IMR-90 (cell line): ENCODE results near the gene PASD1. TPM values are rescaled to one million over a fixed set of nuclear protein-coding genes. Genes with fewer than 3 reads are reported as not detected.

Experiments used
- ATAC-seq: fragments of 200-7000 bp; cut with Tn5 transposase; 2 replicates; pipeline ENCODE4 v1.9.1; 2020; ENCODE audit warnings: low read depth, mild to moderate bottlenecking, moderate library complexity
- BruUV-seq: library from RNA; stranded (reverse); fragments of 400-500 nt; replicated peaks from 2 replicates; lab custom pipeline; 2021; lab: Mats Ljungman, UMichigan
- CTCF ChIA-PET: fragments of 300-600 bp; formaldehyde crosslinking; extraction: SDS; loops from one replicate; lab custom pipeline; 2021; ENCODE audit warnings: antibody characterized with exemption; lab: Yijun Ruan, JAX
- POLR2A ChIA-PET: fragments of 300-600 bp; sonication (Branson Sonifier 250); formaldehyde crosslinking; loops from one replicate; lab custom pipeline; 2022; ENCODE audit warnings: antibody characterized with exemption; ENCODE audit not compliant: unreplicated experiment; lab: Charles Lee
- DNase-seq: peaks from one replicate; pipeline ENCODE4 v3.0.0; 2013
- H2AFZ ChIP-seq: replicated peaks from 2 replicates; pipeline ENCODE3; 2013; ENCODE audit warnings: low read length, mild to moderate bottlenecking; ENCODE audit not compliant: poor library complexity
- H2AK5ac ChIP-seq: 2 replicates; pipeline ENCODE4 v1.6.1; 2013; ENCODE audit warnings: low read depth, low read length, inconsistent platforms
- H2AK9ac ChIP-seq: replicated peaks from 2 replicates; pipeline ENCODE3; 2013; ENCODE audit warnings: mild to moderate bottlenecking, low read depth, low read length, moderate library complexity; ENCODE audit not compliant: poor library complexity
- H2BK120ac ChIP-seq: 2 replicates; pipeline ENCODE4 v1.6.1; 2013; ENCODE audit warnings: low read depth, low read length, inconsistent platforms
- H2BK15ac ChIP-seq: 3 replicates; pipeline ENCODE4 v1.6.1; 2013; ENCODE audit warnings: low read depth, low read length, inconsistent platforms
- H2BK20ac ChIP-seq: 2 replicates; pipeline ENCODE4 v1.6.1; 2013; ENCODE audit warnings: low read depth, mild to moderate bottlenecking, inconsistent platforms, low read length, moderate library complexity
- H2BK5ac ChIP-seq: 2 replicates; pipeline ENCODE4 v1.6.1; 2013; ENCODE audit warnings: mild to moderate bottlenecking, low read depth, low read length, inconsistent platforms; ENCODE audit not compliant: poor library complexity, severe bottlenecking
- H3K14ac ChIP-seq: replicated peaks from 2 replicates; pipeline ENCODE4 v1.6.1; 2013; ENCODE audit warnings: low read depth, low read length, inconsistent platforms
- H3K18ac ChIP-seq: 2 replicates; pipeline ENCODE4 v1.6.1; 2013; ENCODE audit warnings: low read depth, low read length, control low read depth
- H3K23ac ChIP-seq: 2 replicates; pipeline ENCODE4 v1.6.1; 2013; ENCODE audit warnings: low read depth, low read length, inconsistent platforms
- H3K27ac ChIP-seq: 2 replicates; pipeline ENCODE4 v1.5.1; 2013; ENCODE audit warnings: mild to moderate bottlenecking, control low read depth, low read length; ENCODE audit not compliant: insufficient read depth
- H3K27me3 ChIP-seq: 2 replicates; pipeline ENCODE4 v1.6.1; 2013; ENCODE audit warnings: low read length; ENCODE audit not compliant: control insufficient read depth, insufficient read depth
- H3K36me3 ChIP-seq: 2 replicates; pipeline ENCODE4 v1.6.1; 2013; ENCODE audit warnings: low read length, mixed read lengths; ENCODE audit not compliant: control insufficient read depth, insufficient read depth
- H3K4ac ChIP-seq: 2 replicates; pipeline ENCODE4 v1.6.1; 2013; ENCODE audit warnings: low read depth, low read length, inconsistent platforms
- H3K4me1 ChIP-seq: 2 replicates; pipeline ENCODE4 v1.6.1; 2013; ENCODE audit warnings: low read length, mixed read lengths; ENCODE audit not compliant: control insufficient read depth, insufficient read depth
- H3K4me2 ChIP-seq: 2 replicates; pipeline ENCODE4 v1.6.1; 2013; ENCODE audit warnings: low read depth, mild to moderate bottlenecking, control low read depth, low read length, moderate library complexity
- H3K4me3 ChIP-seq: 2 replicates; pipeline ENCODE4 v1.5.1; 2013; ENCODE audit warnings: low read depth, mild to moderate bottlenecking, control low read depth, low read length, moderate library complexity; ENCODE audit not compliant: insufficient read depth
- H3K56ac ChIP-seq: 2 replicates; pipeline ENCODE4 v1.6.1; 2013; ENCODE audit warnings: low read length, inconsistent platforms; ENCODE audit not compliant: insufficient read depth; ENCODE audit errors: extremely low read depth
- H3K79me1 ChIP-seq, 2 experiments: 2 replicates each; pipeline ENCODE4 v1.6.1; 2013; ENCODE audit warnings: low read length in 2 of 2, inconsistent platforms in 1 of 2, low read depth in 1 of 2
- H3K9ac ChIP-seq: 2 replicates; pipeline ENCODE4 v1.6.1; 2013; ENCODE audit warnings: low read depth, low read length, control low read depth
- H3K9me1 ChIP-seq: 2 replicates; pipeline ENCODE4 v1.6.1; 2013; ENCODE audit warnings: low read length, inconsistent platforms; ENCODE audit not compliant: insufficient read depth
- H3K9me3 ChIP-seq: 2 replicates; pipeline ENCODE4 v1.6.1; 2013; ENCODE audit warnings: low read length; ENCODE audit not compliant: control insufficient read depth, insufficient read depth
- H4K20me1 ChIP-seq: 2 replicates; pipeline ENCODE4 v1.6.1; 2013; ENCODE audit warnings: low read length, inconsistent platforms; ENCODE audit not compliant: insufficient read depth
- H4K5ac ChIP-seq: 2 replicates; pipeline ENCODE4 v1.6.1; 2013; ENCODE audit warnings: mild to moderate bottlenecking, low read depth, low read length, control low read depth
- H4K8ac ChIP-seq, 2 experiments: 2 replicates each; pipeline ENCODE4 v1.6.1; 2013; ENCODE audit warnings: low read depth in 2 of 2, low read length in 2 of 2, control low read depth in 1 of 2, inconsistent platforms in 1 of 2
- H4K91ac ChIP-seq: 2 replicates; pipeline ENCODE4 v1.6.1; 2013; ENCODE audit warnings: low read depth, low read length, inconsistent platforms; ENCODE audit not compliant: insufficient read depth
- MAFK ChIP-seq: IDR thresholded peaks from 2 replicates; pipeline ENCODE4 v1.6.1; 2012; ENCODE audit warnings: low read depth, low read length, improper control_type of control experiment
- POLR2A ChIP-seq: IDR thresholded peaks from 2 replicates; pipeline ENCODE4 v1.6.1; 2012; ENCODE audit warnings: mild to moderate bottlenecking, low read depth, low read length
- WGBS, 2 experiments: methylation state at CpG; one replicate each; pipeline versions ENCODE4 v1.1.5 to v1.1.7; 2013; ENCODE audit warnings: missing lambda C conversion rate in 2 of 2; ENCODE audit not compliant: insufficient read length in 1 of 2; ENCODE audit errors: extremely low coverage in 2 of 2; 5-methylcytosine and 5-hydroxymethylcytosine counted together
- dilution Hi-C: fragments of 300-500 bp; cut with HindIII; formaldehyde crosslinking; loops from one replicate; pipeline ENCODE4 v1.14.3; 2018; ENCODE audit warnings: low sequenced_read_pairs; ENCODE audit not compliant: unreplicated experiment
- in situ Hi-C: fragments of 300-500 bp; cut with MboI; formaldehyde crosslinking; loops from 3 replicates; pipeline ENCODE4 v1.14.3; 2019; ENCODE audit warnings: low sequenced_read_pairs, inconsistent platforms, mixed read lengths
- intact Hi-C: fragments of 100-400 bp; cut with micrococcal nuclease; formaldehyde crosslinking; loops from 2 replicates; pipeline ENCODE4 v1.10.0; 2022
- polyA plus RNA-seq, 3 experiments: library from polyadenylated mRNA; depleted of rRNA; stranded (reverse); fragments of >200 nt; gene quantifications; 2 replicates each; pipeline ENCODE4 v1.2.3, GENCODE V29; 2012; ENCODE audit warnings: low replicate concordance in 1 of 3
- total RNA-seq: library from RNA; depleted of rRNA; stranded (reverse); fragments of >200 nt; gene quantifications from 2 replicates; pipeline ENCODE4 v1.2.3, GENCODE V29; 2012

PASD1 gene
- total and polyA plus RNA-seq, 2 of the 4 experiments (the other 2 are of a cell fraction): not detected

DNA sequence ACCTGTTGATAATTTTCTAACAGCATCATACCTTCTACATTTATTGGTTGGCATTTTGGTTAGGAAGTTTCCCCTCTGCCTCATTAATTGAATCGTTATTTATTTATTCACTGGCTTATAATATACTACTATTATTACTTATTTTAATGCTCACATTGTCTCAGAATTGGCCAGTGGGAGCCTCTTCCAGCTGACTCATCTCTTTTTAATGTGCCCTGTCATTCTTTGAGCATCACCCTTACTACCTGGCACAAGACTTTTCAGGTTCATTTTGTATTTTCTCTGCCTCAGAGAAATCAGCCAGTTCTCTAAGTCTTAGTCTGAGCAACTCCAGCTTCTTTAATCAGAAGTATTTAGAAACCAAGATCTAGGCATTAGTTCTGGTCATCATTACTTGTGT lies 71.5 kb downstream of the PASD1 start:
- intact Hi-C loops: no loop called here
- Histone ChIP-seq H4K20me1 (no peaks in the 10 kb centered on the region), H2BK5ac (no peak overlapping the region), H4K91ac (no peak overlapping the region), H3K9ac (no peak overlapping the region), H2AK5ac (no peak overlapping the region), H3K23ac (no peak overlapping the region), H3K79me1 (no peaks in the 10 kb centered on the region), H3K4me2 (no peak overlapping the region), H3K27me3 (no peaks in the 10 kb centered on the region), H3K27ac (no peak overlapping the region), H3K9me1 (no peaks in the 10 kb centered on the region), H3K4ac (no peak overlapping the region), H4K5ac (no peak overlapping the region), H3K56ac (no peak overlapping the region), H3K18ac (no peak overlapping the region), H2AK9ac (no peak overlapping the region), H3K4me1 (no peaks in the 10 kb centered on the region), H3K14ac (no peak overlapping the region), H4K8ac (no peak overlapping the region), H2BK15ac (no peak overlapping the region), H3K36me3 (no peaks in the 10 kb centered on the region), H3K9me3 (no peaks in the 10 kb centered on the region), H2BK20ac (no peak overlapping the region), H3K4me3 (no peak overlapping the region), H2AFZ (no peak overlapping the region), H2BK120ac (no peak overlapping the region)
- dilution Hi-C loops: no loop called here
- BruUV-seq: no TSS peak
- in situ Hi-C loops: no loop called here
- DNase-seq (no peak), ATAC-seq (no peak)
- no CpG with 5 or more reads among the region's 1 CpG for WGBS, 2 experiments
- ChIA-PET POLR2A (no interaction called here), CTCF (no interaction called here)
- no peak for TF ChIP-seq POLR2A
- peak; percentile 26; the same call in 1 of the 2 replicates for TF ChIP-seq MAFK
